Stimulated activated naive CD4-positive, alpha-beta T cell (primary cell): ENCODE data around the gene NOS1.
"Not testable (repeated sequence)": the region's sequence is repeated elsewhere in the genome, so short reads cannot be mapped to it uniquely, and the experiment has no call there.

ENCODE experiments used
- DNase-seq, 6 experiments: peaks; one replicate each; lab custom pipeline; 2025; lab: John Stamatoyannopoulos, UW

NOS1 gene

DNA sequence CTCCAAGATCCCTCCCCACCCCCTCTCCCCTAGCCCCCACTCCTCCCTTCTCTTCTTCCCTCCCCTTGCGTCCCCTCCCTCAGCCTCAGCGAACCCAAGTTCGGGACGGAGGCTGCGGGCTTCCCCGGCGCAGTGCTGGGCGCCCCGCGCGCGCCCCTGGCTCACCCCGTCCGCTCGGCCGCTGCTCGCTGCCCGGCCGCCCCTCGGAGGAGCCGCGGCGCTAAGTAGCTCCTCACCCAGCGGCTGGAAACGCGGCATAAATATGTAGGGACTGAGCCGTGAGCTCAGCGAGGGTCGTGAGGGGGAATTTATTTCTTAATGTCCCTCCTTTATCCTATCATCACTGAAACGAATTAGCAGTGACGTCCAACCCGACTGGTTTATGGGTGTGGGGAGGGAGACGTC is at the start of gene NOS1:
Gene NOS1, minus strand, starts transcription at position 280 of the 405 bp plus-strand sequence. CDS start 30,557 bp downstream, outside the sequence.
- no peak for DNase-seq

DNA sequence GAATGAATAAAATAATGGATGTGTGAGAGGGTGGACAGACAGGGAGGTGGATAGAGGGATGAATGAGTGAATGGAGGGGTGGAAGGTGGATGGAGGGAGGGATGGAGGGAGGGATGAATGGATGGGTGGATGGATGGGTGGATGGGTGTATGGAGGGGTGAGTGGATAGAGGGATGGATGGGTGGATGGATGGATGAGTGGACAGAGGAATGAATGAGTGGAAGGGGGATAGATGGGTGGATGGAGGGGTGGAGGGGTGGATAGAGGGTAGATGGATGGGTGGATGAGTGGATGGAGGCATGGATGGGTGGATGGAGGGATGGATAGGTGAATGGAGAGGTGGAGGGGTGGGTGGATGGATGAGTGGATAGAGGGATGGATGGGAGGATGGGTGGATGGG is 47.9 kb upstream of the NOS1 start:
- DNase-seq, result no peak

DNA sequence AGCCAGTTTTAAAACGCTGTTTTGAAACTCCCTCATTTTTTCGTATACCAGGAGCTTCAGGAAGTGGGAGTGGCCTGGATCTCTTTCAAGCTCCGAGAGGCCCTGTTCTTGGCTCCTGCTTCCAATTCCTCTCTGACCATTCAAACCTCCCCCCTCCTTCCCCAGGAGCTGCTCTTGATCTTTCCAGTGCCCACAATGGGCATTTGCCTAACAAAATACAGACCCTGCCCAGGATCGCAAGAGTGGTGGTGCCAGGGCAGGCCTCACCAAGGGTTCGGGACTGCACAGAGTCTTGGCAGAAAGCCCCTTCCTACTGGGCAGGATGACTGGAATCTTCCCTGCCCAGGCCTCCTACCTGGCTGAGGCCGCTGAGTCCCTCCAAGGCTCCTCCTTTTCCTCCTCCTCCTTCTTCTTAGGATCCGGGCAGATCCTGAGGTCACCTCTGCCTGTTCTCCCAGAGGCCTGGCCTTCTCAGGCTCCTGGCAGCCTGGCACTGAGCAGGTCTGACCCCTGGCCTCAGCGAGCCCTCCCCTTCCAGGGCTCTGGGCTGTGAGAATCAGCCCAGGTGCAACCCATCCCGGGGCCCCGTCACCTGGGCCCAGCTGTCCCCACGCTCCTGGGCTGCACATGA is 46.9 kb upstream of the NOS1 start:
- DNase-seq, result no peak

DNA sequence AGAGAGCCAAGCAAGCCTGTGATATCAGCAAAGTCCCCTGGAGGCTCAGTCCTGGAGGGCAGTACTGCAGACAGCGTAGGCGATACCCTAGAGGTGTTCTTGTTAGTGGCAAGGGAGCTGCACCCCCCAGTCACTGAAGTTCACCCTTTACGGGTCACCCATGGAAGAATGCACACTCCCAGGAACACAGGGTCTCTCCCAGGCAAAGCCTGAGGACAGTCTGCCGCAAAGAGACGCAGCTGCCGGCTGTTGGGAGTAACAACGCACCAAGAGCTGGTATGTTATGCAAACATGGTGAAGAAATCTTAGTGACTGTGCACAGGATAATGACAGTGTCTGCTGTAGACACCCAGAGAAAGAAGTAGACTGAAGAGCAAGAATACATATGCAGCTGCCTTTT is 43.5 kb upstream of the NOS1 start:
- no peak for DNase-seq

DNA sequence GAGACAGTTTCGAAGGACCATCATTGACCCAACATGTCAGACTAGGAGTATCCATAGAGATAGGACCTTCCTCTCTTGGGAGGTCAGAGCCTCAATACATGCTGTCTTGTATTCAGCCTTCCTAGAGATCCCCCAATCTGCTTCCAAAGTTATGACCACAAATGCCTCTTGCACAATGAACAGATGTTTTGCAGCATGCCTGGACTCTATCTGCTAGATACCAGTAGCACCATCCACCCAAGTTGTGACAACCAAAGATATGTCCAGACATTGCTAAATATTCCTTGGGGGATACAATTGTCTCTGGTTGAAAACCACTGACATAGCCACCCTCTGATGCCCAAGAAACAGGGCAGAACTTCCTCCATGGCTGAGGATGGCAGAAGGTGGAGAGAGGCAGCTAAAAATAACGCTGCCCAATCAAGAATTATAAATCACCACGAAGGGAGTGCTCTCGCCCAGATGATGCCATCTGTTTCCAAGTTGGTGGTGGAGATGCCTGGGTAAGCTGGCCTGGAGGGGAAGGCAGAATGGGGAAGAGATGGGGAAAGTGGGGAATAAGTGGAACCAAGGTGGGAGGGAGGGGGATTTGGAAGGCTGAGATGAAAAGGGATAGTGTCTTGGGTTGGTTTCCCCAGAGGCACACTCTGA is 42.9 kb upstream of the NOS1 start:
- DNase-seq, result no peak

DNA sequence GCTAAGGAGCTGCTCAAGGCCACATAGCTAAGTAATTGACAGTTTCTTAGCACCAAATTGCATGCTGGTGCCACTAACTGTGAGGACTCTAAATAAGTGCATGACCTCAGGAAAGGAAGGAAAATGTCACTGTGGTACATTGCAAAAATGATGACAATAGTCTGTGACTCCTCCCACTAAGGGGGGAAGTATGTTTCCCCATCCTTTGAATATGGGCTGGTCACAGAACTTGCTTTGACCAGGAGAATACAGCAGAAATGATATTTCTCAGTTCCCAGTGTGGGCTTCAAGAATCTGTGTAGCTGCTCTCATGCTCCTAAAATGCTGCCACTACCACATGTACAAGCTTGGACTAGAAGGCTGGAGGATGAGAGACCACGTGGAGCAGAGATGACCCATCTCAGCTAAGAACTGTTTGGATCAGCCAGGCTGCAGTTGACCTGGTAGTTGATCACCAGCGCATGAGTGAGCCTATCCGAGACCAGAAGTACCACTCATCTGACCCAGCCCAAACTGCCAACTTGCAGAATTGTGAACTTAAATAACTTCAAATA is 42.2 kb upstream of the NOS1 start:
- no peak for DNase-seq

DNA sequence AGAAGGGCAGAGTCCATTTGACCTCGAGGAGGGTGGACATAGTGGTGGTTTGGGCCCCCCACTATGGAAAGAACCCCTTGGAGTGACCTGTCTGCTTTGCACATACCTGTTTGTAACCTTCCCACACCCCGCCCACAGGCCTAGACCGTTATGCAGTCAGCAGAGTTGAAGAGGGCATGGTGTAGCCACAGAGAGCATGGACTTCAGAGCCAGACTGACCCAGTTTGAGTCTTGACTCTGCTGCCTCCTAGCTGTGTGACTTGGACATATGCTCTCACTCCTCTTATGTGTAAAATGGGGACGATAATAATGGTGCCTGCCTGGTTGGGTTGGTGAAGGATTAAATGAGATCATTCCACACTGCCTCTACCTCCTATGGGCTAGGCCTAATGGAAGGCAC is 40.9 kb upstream of the NOS1 start:
- no peak for DNase-seq

DNA sequence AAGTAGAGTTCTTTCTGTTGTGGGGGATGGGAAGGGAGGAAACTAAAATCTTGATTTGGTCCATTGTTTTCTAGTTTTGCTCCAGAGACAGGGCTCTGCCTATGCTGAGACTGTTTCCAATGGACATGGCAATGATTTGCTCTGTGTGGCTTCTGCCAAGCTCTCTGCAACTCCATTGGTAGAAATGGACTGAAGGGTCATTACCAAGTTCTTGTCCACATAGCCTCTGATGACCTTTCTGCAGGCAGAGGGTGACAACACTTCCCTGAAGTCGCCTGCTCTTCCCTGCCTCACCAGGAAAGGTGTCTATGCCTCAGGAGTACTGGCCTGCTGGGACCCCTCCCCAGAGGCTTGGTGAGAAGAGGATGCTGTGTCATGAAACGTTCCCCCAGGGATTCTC is 39.5 kb upstream of the NOS1 start:
- no peak for DNase-seq

DNA sequence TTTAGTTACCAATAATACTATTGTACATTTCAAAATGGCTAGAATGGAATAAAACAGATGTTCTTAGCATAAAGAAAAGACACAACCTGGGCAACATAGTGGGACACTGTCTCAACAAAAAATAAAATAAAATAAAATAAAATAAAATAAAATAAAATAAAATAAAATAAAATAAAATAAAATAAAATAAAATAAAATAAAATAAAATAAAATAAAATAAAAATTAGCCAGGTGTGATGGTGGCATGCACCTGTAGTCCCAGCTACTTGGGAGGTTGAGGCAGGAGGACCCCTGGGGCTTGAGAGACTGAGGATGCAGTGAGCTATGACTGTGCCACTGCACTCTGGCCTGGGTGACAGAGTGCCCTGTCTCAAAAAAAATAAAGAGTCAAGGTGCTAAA is 37.1 kb upstream of the NOS1 start:
- DNase-seq, result not testable (repeated sequence)

DNA sequence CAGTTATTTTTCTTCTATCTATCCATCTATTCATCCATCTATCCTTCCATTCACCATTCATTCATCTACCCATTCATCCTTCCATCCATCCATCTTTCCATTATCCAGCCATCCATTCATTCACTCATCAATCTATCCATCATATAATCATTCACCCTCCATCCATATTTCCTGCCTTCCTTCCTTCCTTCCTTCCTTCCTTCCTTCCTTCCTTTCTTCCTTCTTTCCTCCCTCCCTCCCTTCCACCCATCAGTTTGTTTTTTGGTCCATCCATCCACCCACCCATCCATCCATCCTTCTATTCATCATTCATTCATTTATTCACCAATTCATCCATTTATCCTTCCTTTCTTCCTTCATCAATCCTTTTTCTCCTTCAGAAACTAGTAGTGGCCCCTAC is 34.3 kb upstream of the NOS1 start:
- DNase-seq, result no peak

DNA sequence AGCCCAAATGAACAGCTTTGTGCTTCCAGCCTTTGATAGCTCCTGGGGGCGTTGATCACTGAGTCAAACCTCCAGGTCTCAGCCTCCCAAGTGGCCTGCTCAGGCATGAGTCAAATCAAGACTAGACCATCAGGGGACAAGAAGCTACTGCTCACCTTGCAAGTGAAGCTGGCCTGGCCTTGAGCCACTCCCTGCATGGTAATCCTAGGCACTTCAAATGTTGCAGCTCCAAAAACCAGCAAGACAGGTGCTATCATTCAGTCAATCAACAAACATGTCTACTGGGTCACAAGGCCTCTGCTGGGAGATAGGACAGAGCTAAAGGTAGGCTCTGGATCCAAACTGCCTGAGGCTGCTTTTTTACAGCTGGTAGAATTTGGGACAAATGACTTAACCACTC is 33.1 kb upstream of the NOS1 start:
- DNase-seq, result no peak

DNA sequence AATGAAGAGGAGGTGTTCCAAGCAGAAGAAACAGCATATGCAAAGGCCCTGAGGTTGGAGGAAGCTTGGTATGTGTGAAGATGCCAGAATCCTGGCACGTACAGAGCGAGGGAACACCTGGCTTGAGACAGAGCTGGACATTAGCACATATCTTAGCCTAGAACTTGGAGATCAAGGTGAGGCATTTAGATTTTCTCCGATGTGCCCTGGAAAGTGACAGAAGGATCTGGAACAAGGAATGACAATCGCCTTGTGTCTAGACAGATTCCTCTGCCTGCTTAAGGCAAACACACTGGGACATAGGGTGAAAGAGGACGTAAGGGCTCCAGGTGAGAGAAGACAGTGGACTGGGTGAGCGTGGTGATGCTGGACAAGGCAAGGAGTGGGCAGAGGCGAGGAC is 32.2 kb upstream of the NOS1 start:
- no peak for DNase-seq

DNA sequence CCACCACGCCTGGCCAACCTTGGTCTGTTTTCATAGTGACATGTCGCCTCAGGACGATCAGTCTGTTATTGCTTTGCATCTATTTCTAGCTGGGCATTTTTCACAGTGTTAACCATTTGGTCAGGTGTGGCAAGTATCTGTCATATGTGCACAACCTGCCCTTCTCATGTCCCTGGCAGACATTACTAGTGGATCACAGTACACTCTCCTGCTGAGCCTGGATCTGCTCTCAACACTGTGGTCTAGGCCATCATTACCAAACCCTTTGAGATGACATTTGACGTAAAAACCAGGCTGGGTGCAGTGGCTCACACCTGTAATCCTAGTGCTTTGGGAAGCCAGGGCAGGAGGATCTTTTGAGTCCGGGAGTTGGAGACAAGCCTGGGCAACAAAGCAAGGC is 29.4 kb upstream of the NOS1 start:
- DNase-seq, result no peak

DNA sequence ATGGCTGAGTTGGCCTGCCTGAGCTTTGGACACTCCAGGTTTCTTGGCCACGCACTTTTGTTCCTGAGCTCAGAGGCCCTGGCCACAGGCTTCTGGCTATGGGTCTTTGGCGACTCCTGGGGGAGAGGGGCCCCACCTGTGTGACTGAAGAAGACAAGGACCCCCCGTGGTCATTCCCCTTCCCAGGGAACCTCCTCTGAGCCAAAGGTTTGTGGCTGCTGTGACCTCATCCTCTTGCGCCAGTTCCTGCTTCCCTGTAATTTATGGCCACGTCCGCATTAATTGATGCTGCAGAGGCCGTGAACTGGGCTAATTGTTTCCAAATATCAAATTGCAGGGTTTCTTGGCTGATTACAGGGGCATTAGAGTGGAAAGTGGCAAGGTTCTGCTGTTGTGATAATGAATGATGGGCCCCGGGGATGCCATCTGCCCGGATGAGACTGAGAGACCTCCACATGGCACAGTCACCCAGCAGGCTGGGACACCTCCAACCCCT is 27.6 kb upstream of the NOS1 start:
- no peak for DNase-seq

DNA sequence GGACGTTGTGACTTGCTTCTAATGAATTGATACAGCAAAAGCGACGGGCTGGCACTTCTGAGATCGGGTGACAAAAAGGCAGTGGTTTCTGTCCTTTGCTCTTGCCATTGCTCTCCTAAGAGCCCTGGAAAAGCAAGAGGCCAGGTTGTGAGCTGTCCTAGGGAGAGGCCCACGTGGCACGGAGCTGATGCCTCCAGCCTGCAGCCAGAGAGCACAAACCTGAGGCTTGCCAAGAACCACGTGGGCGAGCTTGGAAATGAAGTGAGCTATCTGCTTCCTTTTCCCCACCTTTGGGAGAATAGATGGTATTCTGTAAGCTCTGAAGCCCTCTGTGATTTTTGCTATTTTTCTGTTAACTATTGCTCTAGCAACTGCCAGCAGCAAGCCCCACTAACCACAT is 26.4 kb upstream of the NOS1 start:
- no peak for DNase-seq

DNA sequence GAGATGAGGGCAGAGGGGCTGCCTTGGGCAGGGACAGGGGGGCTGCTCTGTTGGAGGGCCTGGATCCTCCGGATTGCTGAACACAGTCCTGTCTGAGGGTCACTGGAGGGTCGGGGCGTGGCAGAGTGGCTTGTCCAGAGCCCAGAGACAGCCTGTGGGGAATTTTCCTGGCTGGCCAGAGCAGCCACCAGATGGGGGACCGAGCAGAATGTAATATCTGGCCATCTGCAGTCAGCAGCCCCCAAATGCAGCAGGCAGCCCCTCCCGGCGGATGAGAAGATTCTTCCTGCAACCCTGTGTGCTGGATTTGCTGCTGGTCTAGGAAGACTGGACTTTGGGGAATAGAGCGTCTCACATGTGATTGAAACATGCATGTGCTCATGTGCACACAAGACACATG is 23.3 kb upstream of the NOS1 start:
- DNase-seq, result no peak

DNA sequence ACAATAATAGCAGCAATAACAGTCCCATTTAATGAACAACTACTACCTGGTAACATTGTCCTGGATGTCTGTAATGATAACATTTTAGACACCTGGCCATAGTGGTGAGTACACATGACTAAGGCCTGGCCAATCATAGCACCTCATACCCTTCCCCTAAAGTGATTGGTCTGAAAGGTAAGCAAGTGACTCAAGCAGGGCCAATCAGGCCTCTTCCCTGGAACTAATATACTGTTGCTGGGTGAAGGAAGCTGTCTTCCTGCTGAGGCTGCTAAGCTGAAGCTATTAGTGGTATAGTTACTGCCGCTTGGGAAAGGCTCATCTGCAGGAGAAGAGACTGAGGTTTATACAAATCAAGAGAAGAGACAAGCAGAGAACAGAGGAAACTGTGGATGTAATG is 18.7 kb upstream of the NOS1 start:
- DNase-seq, result no peak

DNA sequence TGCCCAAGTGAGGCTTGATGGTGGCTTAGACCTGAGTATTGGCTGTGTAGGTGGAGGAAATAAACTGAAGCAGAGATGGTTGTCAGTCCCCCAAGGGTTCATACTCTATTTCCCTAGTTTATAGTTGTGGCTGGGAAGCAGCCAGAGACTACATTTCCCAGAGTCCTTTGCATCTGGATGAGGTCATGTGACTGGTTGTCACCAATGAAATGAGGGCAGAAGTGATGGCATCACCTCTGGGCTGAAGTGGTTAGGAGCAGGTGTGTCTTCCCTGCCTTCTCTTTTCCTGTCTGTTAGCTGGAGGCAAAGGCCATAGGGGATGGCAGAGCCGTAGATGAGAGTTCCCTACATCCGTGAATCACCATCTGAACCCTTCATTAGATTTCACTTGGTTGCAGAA is 16.3 kb upstream of the NOS1 start:
- no peak for DNase-seq

DNA sequence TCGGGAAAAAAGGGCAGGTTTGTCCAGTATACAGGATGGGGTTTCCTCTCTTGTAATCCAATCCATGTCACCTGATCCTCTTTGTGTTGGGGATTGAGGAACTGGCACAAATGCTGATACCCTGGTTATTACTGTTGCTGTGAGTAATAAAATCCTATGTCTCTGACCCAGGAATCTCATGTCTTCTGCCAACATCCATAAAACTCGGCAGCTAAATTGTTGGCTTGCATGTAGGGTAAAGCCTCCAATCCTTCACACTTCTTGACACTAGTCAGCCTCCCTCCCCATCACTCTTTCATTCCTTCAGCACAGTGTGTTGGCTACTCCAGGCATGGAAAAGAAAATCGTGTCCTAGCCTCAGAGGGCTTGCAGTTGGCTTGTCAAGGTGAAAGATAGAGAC is 9.2 kb upstream of the NOS1 start:
- DNase-seq, result no peak

DNA sequence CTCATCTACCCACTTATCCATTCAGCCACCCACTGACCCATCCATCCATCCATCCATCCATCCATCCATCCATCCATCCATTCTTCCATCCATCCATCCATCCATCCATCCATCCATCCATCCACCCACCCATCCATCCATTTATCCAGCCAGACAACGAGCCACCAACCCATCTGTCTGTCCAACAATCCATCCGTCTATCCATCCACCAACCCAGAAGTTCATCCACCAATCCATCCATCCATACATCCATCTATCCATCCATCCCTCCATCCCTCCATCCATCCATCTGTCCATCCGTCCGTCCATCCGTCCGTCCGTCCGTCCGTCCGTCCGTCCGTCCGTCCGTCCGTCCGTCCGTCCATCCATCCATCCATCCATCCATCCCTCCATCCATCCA is 8.6 kb upstream of the NOS1 start:
- not testable (repeated sequence) for DNase-seq

DNA sequence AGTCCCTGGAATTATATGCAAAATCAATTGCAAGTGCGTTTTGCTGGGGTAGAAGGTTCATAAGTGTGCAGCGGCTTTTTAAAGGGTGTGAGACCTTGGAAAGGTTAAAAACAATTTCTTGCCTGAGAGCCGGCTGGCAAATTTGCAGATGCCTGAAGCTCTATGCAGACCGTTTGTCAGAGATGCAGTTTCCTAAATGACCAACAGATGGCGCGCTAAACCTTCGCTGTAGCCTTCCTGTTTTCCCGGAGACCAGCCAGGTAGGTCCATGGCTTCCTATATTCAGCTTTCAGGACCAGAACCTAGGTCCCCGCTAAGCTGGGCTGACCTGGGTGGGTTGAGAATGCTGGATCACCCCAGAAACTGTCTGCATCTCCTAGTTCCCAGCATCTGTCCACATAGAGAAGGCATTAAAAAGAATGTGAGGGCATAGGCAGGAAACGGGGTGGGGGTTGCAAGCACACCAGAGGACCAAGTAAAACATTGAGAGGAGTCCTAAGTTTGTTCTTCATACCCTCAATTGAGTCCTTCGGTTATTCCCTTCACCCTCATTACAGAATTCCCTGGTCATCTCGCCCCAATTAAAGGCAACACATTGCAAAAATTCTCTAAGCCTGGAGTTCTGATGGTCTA is 5.7 kb upstream of the NOS1 start:
- DNase-seq, result peak in 1 of 6 experiments; percentile 1

DNA sequence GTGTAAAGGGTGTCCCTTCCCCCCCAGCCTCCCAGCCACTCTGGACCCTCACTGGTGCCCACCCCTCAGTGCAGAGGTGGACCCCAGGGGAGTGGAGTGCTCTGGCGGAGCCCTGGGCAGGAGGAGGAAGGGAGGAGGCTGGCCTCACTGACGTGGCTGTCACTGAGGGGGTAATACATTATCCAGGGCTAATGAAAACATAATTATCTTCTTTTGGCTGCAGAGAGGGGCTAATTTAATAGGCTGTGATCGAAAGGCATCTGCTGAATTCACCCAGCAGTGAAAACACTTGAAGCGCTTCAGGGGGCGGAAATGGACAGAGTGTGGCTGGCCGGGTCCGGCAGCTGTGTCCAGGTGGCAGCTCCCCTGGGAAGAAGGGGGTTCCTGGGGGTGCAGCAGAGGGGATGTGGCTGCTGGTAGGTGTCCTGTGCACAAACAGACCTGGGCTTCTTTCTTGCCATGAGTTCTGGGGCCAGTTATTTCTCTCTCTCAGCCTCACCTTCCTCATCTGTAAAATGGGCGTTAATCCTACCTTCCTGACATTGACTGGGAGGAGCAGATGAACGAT is 3.7 kb upstream of the NOS1 start:
- no peak for DNase-seq

DNA sequence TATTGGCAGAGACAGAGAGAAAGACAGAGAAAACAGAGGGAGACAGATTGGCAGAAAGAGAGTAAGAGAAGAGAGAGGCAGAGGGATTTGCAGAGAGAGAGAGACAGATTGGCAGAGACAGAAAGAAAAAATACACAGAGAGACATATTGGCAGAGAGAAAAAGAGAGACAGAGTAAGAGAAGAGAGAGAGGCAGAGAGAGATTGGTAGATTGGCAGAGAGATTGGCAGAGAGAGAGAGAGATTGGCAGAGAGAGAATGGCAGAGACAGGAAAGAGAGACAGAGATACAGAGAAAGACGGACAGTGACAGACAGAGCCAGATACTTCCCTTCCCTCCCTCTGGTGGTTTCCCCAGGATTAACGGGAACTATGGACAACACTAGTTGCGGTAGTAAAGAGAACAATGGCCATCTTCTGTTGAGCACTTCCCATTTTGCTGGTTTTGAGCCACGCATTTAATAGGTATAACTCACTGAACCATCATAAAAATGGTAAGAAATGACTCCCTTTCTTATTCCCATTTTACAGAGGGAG is 2.6 kb upstream of the NOS1 start:
- DNase-seq, result no peak
